ENCODE measurements around the gene SLCO4A1. TPM values are rescaled to one million over a fixed set of nuclear protein-coding genes. Genes with fewer than 3 reads are reported as not detected.

The SLCO4A1 gene
- total and polyA plus RNA-seq, 9 of the 15 experiments (the other 6 are each of a cell fraction or from before 2014, with no cell fraction given): 1.6 to 21.9 (median 12.8) TPM

DNA sequence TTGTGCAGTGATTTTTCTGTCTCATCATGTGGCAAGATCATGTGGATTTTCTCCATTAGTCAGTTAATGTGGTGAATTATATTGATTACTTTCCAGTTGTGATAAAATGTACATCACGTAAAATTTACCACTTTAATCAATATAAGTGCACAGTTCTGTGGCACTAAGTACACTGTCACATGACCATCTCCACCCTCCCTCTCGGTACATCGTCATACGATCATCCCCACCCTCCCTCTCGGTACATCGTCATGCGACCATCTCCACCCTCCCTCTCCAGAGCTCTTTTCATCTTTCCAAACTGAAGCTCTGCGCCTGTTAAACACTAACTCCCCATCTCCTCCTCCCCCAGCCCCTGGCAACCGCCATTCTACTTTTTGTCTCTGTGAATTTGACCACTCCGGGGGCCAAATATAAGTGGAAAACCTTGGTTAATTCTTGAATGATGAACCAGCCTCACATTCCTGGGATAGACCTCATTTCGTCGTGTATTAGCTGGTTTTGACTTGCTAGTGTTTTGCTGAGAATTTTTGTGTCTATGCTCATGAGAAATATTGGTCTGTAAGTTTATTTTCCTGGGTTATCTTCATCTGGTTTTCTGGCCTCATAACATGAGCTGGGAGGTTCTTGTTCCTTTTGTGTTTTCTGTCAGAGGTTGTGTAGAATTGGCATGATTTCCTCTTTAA lies 77.1 kb downstream of the SLCO4A1 start:
- intact Hi-C loops (cut with micrococcal nuclease) (no loop called here), in situ Hi-C loops (cut with MboI) (no loop called here)
- peaks cover 49 to 65% of the 10 kb centered on the region in 2 experiments for H3K27me3 ChIP-seq (ENCODE audit: control insufficient read depth in 2 of 2, insufficient read depth in 2 of 2, low read length in 2 of 2)
- no peaks in the 10 kb centered on the region for H3K36me3 ChIP-seq (ENCODE audit: control insufficient read depth, insufficient read depth, low read length)
- H3K27ac ChIP-seq (ENCODE audit: extremely low read depth, low read depth, low read length): no peak overlapping the region
- H2AFZ ChIP-seq (ENCODE audit: low read depth, low read length): no peak overlapping the region
- H3K9me1 ChIP-seq (ENCODE audit: control insufficient read depth, insufficient read depth, low read length): no peaks in the 10 kb centered on the region
- no peak overlapping the region for H3K9ac ChIP-seq (ENCODE audit: insufficient read depth in 1 of 2, low read depth in 2 of 2, low read length in 2 of 2)
- FAIRE-seq: no peak
- 0% methylated on average over 12 of the region's 12 CpGs for WGBS (ENCODE audit: insufficient coverage, low coverage, missing lambda C conversion rate)
- H3K4me3 ChIP-seq: no peak overlapping the region
- no peaks in the 10 kb centered on the region for H3K79me2 ChIP-seq (ENCODE audit: control insufficient read depth, insufficient read depth, low read length)
- no peak for ATAC-seq
- DNase-seq (ENCODE audit: extremely low read depth in 1 of 4, low spot score in 3 of 4): no peak
- H3K9me3 ChIP-seq (replicated peaks; ENCODE audit: control insufficient read depth, insufficient read depth, low read depth, low read length): 0 out of 2 replicates have a peak, but pooled peaks cover 2% of the 10 kb centered on the region
- H4K20me1 ChIP-seq (replicated peaks; ENCODE audit: control insufficient read depth, insufficient read depth, low read length): no peaks in the 10 kb centered on the region
- no peak overlapping the region for H3K4me2 ChIP-seq (ENCODE audit: insufficient read depth, low read length)
- ChIA-PET CTCF (ENCODE audit: low intra/inter-chr PET ratio) (no interaction called here), POLR2A (interaction anchor here (1.9 kb wide), 1 partner anchor 9 kb away, joined by 5 read pairs; no protein-coding TSS in a partner anchor)
- no TSS peak for BruUV-seq (replicated peaks)
- peaks cover 0 to 16% of the 10 kb centered on the region in 2 experiments; a peak in 3 of 5 replicates for H3K4me1 ChIP-seq (replicated peaks in 1 of 2; ENCODE audit: control insufficient read depth in 2 of 2, insufficient read depth in 2 of 2, low read length in 2 of 2)
- TF ChIP-seq ZNF584 (CRISPR knock-in tag; IDR thresholded peaks at IDR 0.05; ENCODE audit: low read depth): no peak
- TF ChIP-seq BDP1 (IDR thresholded peaks at IDR 0.05; ENCODE audit: insufficient read depth, insufficient read length): no peak
- TF ChIP-seq, protein P1, sequence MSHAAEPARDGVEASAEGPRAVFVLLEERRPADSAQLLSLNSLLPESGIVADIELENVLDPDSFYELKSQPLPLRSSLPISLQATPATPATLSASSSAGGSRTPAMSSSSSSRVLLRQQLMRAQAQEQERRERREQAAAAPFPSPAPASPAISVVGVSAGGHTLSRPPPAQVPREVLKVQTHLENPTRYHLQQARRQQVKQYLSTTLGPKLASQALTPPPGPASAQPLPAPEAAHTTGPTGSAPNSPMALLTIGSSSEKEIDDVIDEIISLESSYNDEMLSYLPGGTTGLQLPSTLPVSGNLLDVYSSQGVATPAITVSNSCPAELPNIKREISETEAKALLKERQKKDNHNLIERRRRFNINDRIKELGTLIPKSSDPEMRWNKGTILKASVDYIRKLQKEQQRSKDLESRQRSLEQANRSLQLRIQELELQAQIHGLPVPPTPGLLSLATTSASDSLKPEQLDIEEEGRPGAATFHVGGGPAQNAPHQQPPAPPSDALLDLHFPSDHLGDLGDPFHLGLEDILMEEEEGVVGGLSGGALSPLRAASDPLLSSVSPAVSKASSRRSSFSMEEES (CRISPR knock-in tag; IDR thresholded peaks at IDR 0.05): peak; percentile 76
- TF ChIP-seq, protein P2, sequence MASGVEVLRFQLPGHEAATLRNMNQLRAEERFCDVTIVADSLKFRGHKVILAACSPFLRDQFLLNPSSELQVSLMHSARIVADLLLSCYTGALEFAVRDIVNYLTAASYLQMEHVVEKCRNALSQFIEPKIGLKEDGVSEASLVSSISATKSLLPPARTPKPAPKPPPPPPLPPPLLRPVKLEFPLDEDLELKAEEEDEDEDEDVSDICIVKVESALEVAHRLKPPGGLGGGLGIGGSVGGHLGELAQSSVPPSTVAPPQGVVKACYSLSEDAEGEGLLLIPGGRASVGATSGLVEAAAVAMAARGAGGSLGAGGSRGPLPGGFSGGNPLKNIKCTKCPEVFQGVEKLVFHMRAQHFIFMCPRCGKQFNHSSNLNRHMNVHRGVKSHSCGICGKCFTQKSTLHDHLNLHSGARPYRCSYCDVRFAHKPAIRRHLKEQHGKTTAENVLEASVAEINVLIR (CRISPR knock-in tag; IDR thresholded peaks at IDR 0.05): no peak
- TF ChIP-seq, protein P3, sequence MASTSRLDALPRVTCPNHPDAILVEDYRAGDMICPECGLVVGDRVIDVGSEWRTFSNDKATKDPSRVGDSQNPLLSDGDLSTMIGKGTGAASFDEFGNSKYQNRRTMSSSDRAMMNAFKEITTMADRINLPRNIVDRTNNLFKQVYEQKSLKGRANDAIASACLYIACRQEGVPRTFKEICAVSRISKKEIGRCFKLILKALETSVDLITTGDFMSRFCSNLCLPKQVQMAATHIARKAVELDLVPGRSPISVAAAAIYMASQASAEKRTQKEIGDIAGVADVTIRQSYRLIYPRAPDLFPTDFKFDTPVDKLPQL (IDR thresholded peaks at IDR 0.05; ENCODE audit: extremely low read depth, insufficient read length): no peak
- TF ChIP-seq RAD51 (IDR thresholded peaks at IDR 0.05; ENCODE audit: borderline replicate concordance, low read depth): peak; percentile 41; the same call in 1 of the 2 replicates
- TF ChIP-seq, protein P4, sequence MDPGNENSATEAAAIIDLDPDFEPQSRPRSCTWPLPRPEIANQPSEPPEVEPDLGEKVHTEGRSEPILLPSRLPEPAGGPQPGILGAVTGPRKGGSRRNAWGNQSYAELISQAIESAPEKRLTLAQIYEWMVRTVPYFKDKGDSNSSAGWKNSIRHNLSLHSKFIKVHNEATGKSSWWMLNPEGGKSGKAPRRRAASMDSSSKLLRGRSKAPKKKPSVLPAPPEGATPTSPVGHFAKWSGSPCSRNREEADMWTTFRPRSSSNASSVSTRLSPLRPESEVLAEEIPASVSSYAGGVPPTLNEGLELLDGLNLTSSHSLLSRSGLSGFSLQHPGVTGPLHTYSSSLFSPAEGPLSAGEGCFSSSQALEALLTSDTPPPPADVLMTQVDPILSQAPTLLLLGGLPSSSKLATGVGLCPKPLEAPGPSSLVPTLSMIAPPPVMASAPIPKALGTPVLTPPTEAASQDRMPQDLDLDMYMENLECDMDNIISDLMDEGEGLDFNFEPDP (CRISPR knock-in tag; IDR thresholded peaks at IDR 0.05): no peak
- TF ChIP-seq, protein P5, sequence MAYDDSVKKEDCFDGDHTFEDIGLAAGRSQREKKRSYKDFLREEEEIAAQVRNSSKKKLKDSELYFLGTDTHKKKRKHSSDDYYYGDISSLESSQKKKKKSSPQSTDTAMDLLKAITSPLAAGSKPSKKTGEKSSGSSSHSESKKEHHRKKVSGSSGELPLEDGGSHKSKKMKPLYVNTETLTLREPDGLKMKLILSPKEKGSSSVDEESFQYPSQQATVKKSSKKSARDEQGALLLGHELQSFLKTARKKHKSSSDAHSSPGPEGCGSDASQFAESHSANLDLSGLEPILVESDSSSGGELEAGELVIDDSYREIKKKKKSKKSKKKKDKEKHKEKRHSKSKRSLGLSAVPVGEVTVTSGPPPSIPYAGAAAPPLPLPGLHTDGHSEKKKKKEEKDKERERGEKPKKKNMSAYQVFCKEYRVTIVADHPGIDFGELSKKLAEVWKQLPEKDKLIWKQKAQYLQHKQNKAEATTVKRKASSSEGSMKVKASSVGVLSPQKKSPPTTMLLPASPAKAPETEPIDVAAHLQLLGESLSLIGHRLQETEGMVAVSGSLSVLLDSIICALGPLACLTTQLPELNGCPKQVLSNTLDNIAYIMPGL (CRISPR knock-in tag; IDR thresholded peaks at IDR 0.05): no peak
- TF ChIP-seq POLR2AphosphoS2 (IDR thresholded peaks at IDR 0.05; ENCODE audit: low read length): no peak
- TF ChIP-seq CC2D1A (IDR thresholded peaks at IDR 0.05): no peak
- TF ChIP-seq, protein P6, sequence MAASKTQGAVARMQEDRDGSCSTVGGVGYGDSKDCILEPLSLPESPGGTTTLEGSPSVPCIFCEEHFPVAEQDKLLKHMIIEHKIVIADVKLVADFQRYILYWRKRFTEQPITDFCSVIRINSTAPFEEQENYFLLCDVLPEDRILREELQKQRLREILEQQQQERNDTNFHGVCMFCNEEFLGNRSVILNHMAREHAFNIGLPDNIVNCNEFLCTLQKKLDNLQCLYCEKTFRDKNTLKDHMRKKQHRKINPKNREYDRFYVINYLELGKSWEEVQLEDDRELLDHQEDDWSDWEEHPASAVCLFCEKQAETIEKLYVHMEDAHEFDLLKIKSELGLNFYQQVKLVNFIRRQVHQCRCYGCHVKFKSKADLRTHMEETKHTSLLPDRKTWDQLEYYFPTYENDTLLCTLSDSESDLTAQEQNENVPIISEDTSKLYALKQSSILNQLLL (CRISPR knock-in tag; IDR thresholded peaks at IDR 0.05; ENCODE audit: borderline replicate concordance): no peak
- TF ChIP-seq ZNF76 (CRISPR knock-in tag; IDR thresholded peaks at IDR 0.05; ENCODE audit: borderline replicate concordance): no peak

All from K562 (cell line).